HCT116 (cell line): ENCODE data around the gene PRRT1. TPM values are rescaled to one million over a fixed set of nuclear protein-coding genes. Genes with fewer than 3 reads are reported as not detected.

ENCODE experiments used
- ATAC-seq: fragments of 200-7000 bp; cut with Tn5 transposase; 2 replicates; pipeline ENCODE4 v1.9.1; 2020; ENCODE audit warnings: mild to moderate bottlenecking, moderate library complexity
- BruUV-seq: library from RNA; stranded (reverse); fragments of 400-500 nt; replicated peaks from 2 replicates; lab custom pipeline; 2021; lab: Mats Ljungman, UMichigan
- CTCF ChIA-PET: fragments of 300-600 bp; sonication (Branson Sonifier 250); formaldehyde crosslinking; loops from one replicate; lab custom pipeline; 2021; ENCODE audit warnings: antibody characterized with exemption; lab: Charles Lee
- POLR2A ChIA-PET: fragments of 300-600, 350-600 bp; sonication (Branson Sonifier 250); formaldehyde crosslinking; loops from one replicate; lab custom pipeline; 2021; ENCODE audit warnings: antibody characterized with exemption; lab: Charles Lee
- RAD21 ChIA-PET, 2 experiments: fragments of 300-600 bp; sonication (Branson Sonifier 250); formaldehyde crosslinking; loops; one replicate each; lab custom pipeline; 2023; ENCODE audit warnings: low total read pairs in 2 of 2; ENCODE audit not compliant: uncharacterized antibody in 2 of 2, unreplicated experiment in 2 of 2, low non-redundant PET in 1 of 2; lab: Charles Lee
- DNase-seq: peaks from one replicate; pipeline ENCODE4 v3.0.0-alpha.2; 2010; ENCODE audit warnings: low read depth, low spot score
- H2AFZ ChIP-seq: fragments of 200-600 bp; shearing (Covaris generic), sonication (generic); 2 replicates; pipeline ENCODE4 v1.6.1; 2017; ENCODE audit warnings: low read depth, mixed run types, mixed read lengths, antibody characterized with exemption, low read length; ENCODE audit not compliant: poor library complexity, severe bottlenecking
- H3K27ac ChIP-seq: 2 replicates; pipeline ENCODE4 v1.5.1; 2012; ENCODE audit warnings: low read depth, low read length
- H3K27me3 ChIP-seq: fragments of 200-600 bp; sonication (generic); 2 replicates; pipeline ENCODE4 v1.6.1; 2016; ENCODE audit warnings: mixed run types, low read length, mixed read lengths; ENCODE audit not compliant: insufficient read depth
- H3K36me3 ChIP-seq, 2 experiments: fragments of 200-500 bp in 1 of 2; fragments of 200-600 bp in 1 of 2; sonication (Bioruptor generic) in 1 of 2; sonication (generic) in 1 of 2; 2 replicates each; pipeline versions ENCODE4 v1.5.1 to v1.6.1; 2014 to 2016; ENCODE audit warnings: low read length in 2 of 2, inconsistent platforms in 1 of 2, mixed read lengths in 1 of 2, mixed run types in 1 of 2; ENCODE audit not compliant: insufficient read depth in 2 of 2, control insufficient read depth in 1 of 2
- H3K4me1 ChIP-seq, 2 experiments: fragments of 200-600 bp in 1 of 2; sonication (generic) in 1 of 2; 2 replicates each; pipeline versions ENCODE4 v1.5.1 to v1.6.1; 2012 to 2017; ENCODE audit warnings: low read length in 2 of 2, inconsistent platforms in 1 of 2, mild to moderate bottlenecking in 1 of 2, mixed read lengths in 1 of 2, mixed run types in 1 of 2, moderate library complexity in 1 of 2; ENCODE audit not compliant: insufficient read depth in 2 of 2, control insufficient read depth in 1 of 2
- H3K4me2 ChIP-seq: fragments of 200-600 bp; sonication (generic); 2 replicates; pipeline ENCODE4 v1.6.1; 2017; ENCODE audit warnings: mixed run types, low read length, mixed read lengths
- H3K4me3 ChIP-seq, 2 experiments: fragments of 200-600 bp in 1 of 2; sonication (generic) in 1 of 2; replicated peaks in 1 of 2; 2 replicates each; pipeline ENCODE4 v1.5.1; 2011 to 2016; ENCODE audit warnings: low read length in 2 of 2, control low read depth in 1 of 2, low read depth in 1 of 2, mild to moderate bottlenecking in 1 of 2, mixed read lengths in 1 of 2, mixed run types in 1 of 2
- H3K79me2 ChIP-seq: fragments of 200-600 bp; sonication (generic); 2 replicates; pipeline ENCODE4 v1.6.1; 2017; ENCODE audit warnings: mild to moderate bottlenecking, mixed run types, low read length, moderate library complexity, mixed read lengths; ENCODE audit not compliant: insufficient read depth
- H3K9ac ChIP-seq: fragments of 200-600 bp; sonication (generic); 2 replicates; pipeline ENCODE4 v1.6.1; 2016; ENCODE audit warnings: low read length, mixed read lengths
- H3K9me2 ChIP-seq: fragments of 200-600 bp; sonication (generic), shearing (Covaris generic); 2 replicates; pipeline ENCODE4 v1.6.1; 2017; ENCODE audit warnings: mixed run types, mild to moderate bottlenecking, moderate library complexity; ENCODE audit not compliant: insufficient read depth
- H3K9me3 ChIP-seq, 2 experiments: fragments of 200-500 bp in 1 of 2; fragments of 200-600 bp in 1 of 2; sonication (Bioruptor generic) in 1 of 2; sonication (generic) in 1 of 2; 2 replicates each; pipeline ENCODE4 v1.6.1; 2014 to 2017; ENCODE audit warnings: low read length in 2 of 2, mixed read lengths in 2 of 2, inconsistent platforms in 1 of 2, low read depth in 1 of 2, mild to moderate bottlenecking in 1 of 2, mixed run types in 1 of 2, moderate library complexity in 1 of 2; ENCODE audit not compliant: control insufficient read depth in 1 of 2, insufficient read depth in 1 of 2
- H4K20me1 ChIP-seq: fragments of 200-600 bp; sonication (generic), shearing (Covaris generic); 2 replicates; pipeline ENCODE4 v1.6.1; 2017; ENCODE audit warnings: mixed run types, mild to moderate bottlenecking, moderate library complexity; ENCODE audit not compliant: insufficient read depth
- CBX3 ChIP-seq: IDR thresholded peaks from 2 replicates; pipeline ENCODE4 v1.6.1; 2012; ENCODE audit warnings: low read depth
- CEBPB ChIP-seq: IDR thresholded peaks from 2 replicates; pipeline ENCODE4 v1.6.1; 2012; ENCODE audit warnings: low read depth
- ELF1 ChIP-seq: IDR thresholded peaks from 2 replicates; pipeline ENCODE4 v1.6.1; 2012; ENCODE audit warnings: low read depth, borderline replicate concordance
- JUND ChIP-seq: IDR thresholded peaks from 2 replicates; pipeline ENCODE4 v1.6.1; 2012
- POLR2A ChIP-seq: IDR thresholded peaks from 2 replicates; pipeline ENCODE4 v1.7.0; 2011; ENCODE audit warnings: borderline replicate concordance; ENCODE audit not compliant: insufficient read depth, insufficient read length; ENCODE audit errors: extremely low read depth
- POLR2AphosphoS5 ChIP-seq: IDR thresholded peaks from 2 replicates; pipeline ENCODE4 v1.6.1; 2011; ENCODE audit warnings: mild to moderate bottlenecking, low read depth, low read length, moderate library complexity
- SP1 ChIP-seq: IDR thresholded peaks from 2 replicates; pipeline ENCODE4 v1.6.1; 2012; ENCODE audit warnings: low read depth
- ZNF274 ChIP-seq: fragments of 200-500 bp; sonication (Bioruptor generic); IDR thresholded peaks from 2 replicates; pipeline ENCODE4 v1.6.1; 2014; ENCODE audit warnings: mild to moderate bottlenecking, low read depth, low read length, inconsistent platforms
- intact Hi-C: fragments of 100-400 bp; cut with micrococcal nuclease; formaldehyde crosslinking; loops from 2 replicates; pipeline ENCODE4 v1.10.0; 2022
- total RNA-seq: library from RNA; stranded (reverse); gene quantifications from one replicate; pipeline ENCODE4 v1.2.1, GENCODE V29; 2021; ENCODE audit not compliant: unreplicated experiment
- TF ChIP-seq, protein P1 (sequence below), 3 experiments: fragments of 200-600 bp in 1 of 3; sonication (generic) in 1 of 3; IDR thresholded peaks in 2 of 3; conservative IDR thresholded peaks in 1 of 3; 2 replicates each; pipeline ENCODE4 v1.5.1; 2012 to 2017; ENCODE audit warnings: low read depth in 2 of 3, low read length in 2 of 3, antibody characterized with exemption in 1 of 3, borderline replicate concordance in 1 of 3, control low read depth in 1 of 3, mild to moderate bottlenecking in 1 of 3, mixed read lengths in 1 of 3, mixed run types in 1 of 3, moderate library complexity in 1 of 3; ENCODE audit not compliant: insufficient read depth in 1 of 3
- TF ChIP-seq, protein P2 (sequence below): IDR thresholded peaks from 2 replicates; pipeline ENCODE4 v1.6.1; 2011; ENCODE audit warnings: mild to moderate bottlenecking, low read length, moderate library complexity; ENCODE audit not compliant: insufficient replicate concordance; ENCODE audit errors: extremely low read depth

Gene PRRT1
- total RNA-seq, 1 experiment from 2014 or later = 6.1 TPM

DNA sequence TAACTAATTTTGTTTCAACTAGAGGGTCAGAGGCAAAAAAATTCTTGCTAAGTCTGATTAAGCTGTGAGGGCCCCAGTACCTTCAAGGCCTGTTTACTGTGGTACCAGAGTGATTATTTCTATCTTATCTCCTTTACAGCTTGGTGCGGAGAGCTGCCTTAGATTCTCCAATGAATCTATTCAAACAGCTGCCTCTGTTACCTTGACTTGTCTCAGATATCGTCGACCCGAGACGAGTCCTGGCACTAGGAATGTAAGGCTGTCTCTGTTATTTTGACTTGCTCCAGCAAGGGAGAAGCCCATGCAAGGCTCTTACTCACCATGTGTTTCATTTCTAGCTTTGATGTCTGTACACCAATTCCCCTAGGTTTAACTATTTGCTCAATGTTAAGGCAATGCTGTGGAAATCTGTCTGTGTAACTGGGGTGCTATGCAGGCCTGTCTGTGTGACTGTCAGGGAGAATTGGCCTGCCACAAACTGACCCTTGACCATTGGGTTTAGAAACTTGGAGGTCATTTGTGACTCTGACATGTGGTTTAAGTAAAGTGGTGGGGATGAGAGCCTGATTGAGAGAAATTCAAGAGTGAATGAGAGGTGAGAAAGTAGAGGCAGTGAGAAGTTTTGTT, 11.2 kb downstream of the PRRT1 start:
- TF ChIP-seq ELF1 (no peak), ZNF274 (no peak), SP1 (no peak), CEBPB (no peak), CBX3 (no peak), POLR2AphosphoS5 (no peak), POLR2A (no peak), JUND (no peak)
- TF ChIP-seq, protein P1, sequence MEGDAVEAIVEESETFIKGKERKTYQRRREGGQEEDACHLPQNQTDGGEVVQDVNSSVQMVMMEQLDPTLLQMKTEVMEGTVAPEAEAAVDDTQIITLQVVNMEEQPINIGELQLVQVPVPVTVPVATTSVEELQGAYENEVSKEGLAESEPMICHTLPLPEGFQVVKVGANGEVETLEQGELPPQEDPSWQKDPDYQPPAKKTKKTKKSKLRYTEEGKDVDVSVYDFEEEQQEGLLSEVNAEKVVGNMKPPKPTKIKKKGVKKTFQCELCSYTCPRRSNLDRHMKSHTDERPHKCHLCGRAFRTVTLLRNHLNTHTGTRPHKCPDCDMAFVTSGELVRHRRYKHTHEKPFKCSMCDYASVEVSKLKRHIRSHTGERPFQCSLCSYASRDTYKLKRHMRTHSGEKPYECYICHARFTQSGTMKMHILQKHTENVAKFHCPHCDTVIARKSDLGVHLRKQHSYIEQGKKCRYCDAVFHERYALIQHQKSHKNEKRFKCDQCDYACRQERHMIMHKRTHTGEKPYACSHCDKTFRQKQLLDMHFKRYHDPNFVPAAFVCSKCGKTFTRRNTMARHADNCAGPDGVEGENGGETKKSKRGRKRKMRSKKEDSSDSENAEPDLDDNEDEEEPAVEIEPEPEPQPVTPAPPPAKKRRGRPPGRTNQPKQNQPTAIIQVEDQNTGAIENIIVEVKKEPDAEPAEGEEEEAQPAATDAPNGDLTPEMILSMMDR (IDR thresholded peaks at IDR 0.05 in 2 of 3, conservative IDR thresholded peaks at IDR 0.05 in 1 of 3; ENCODE audit: borderline replicate concordance in 1 of 3, insufficient read depth in 1 of 3, low read depth in 2 of 3, low read length in 2 of 3) = no peak
- TF ChIP-seq, protein P2, sequence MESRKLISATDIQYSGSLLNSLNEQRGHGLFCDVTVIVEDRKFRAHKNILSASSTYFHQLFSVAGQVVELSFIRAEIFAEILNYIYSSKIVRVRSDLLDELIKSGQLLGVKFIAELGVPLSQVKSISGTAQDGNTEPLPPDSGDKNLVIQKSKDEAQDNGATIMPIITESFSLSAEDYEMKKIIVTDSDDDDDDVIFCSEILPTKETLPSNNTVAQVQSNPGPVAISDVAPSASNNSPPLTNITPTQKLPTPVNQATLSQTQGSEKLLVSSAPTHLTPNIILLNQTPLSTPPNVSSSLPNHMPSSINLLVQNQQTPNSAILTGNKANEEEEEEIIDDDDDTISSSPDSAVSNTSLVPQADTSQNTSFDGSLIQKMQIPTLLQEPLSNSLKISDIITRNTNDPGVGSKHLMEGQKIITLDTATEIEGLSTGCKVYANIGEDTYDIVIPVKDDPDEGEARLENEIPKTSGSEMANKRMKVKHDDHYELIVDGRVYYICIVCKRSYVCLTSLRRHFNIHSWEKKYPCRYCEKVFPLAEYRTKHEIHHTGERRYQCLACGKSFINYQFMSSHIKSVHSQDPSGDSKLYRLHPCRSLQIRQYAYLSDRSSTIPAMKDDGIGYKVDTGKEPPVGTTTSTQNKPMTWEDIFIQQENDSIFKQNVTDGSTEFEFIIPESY = no peak
- H3K4me1 ChIP-seq = no peaks in the 10 kb centered on the region
- DNase-seq (no peak), ATAC-seq (no peak)
- no peak overlapping the region for H3K9ac ChIP-seq
- H3K9me3 ChIP-seq = no peaks in the 10 kb centered on the region
- no peaks in the 10 kb centered on the region for H3K9me2 ChIP-seq
- H3K27ac ChIP-seq = no peak overlapping the region
- ChIA-PET CTCF (no interaction called here), RAD21 (no interaction called here), POLR2A (no interaction called here)
- no peak overlapping the region for H3K4me3 ChIP-seq
- BruUV-seq = no TSS peak
- no peaks in the 10 kb centered on the region for H3K79me2 ChIP-seq
- intact Hi-C loops = no loop called here
- H2AFZ ChIP-seq = no peak overlapping the region
- no peak overlapping the region for H3K4me2 ChIP-seq
- no peaks in the 10 kb centered on the region for H4K20me1 ChIP-seq
- no peaks in the 10 kb centered on the region for H3K36me3 ChIP-seq
- no peaks in the 10 kb centered on the region for H3K27me3 ChIP-seq
